ENCODE measurements around the gene ID3.

ID3 gene

GRCh38 chr1:23524163-23524562 lies 35.1 kb downstream of the ID3 start:
- no peak for DNase-seq (ENCODE audit: low spot score)
- Histone ChIP-seq H3K27ac (no peak overlapping the region), H3K4me3 (no peak overlapping the region)
- no peak for TF ChIP-seq CTCF (IDR thresholded peaks at IDR 0.05)

DNA sequence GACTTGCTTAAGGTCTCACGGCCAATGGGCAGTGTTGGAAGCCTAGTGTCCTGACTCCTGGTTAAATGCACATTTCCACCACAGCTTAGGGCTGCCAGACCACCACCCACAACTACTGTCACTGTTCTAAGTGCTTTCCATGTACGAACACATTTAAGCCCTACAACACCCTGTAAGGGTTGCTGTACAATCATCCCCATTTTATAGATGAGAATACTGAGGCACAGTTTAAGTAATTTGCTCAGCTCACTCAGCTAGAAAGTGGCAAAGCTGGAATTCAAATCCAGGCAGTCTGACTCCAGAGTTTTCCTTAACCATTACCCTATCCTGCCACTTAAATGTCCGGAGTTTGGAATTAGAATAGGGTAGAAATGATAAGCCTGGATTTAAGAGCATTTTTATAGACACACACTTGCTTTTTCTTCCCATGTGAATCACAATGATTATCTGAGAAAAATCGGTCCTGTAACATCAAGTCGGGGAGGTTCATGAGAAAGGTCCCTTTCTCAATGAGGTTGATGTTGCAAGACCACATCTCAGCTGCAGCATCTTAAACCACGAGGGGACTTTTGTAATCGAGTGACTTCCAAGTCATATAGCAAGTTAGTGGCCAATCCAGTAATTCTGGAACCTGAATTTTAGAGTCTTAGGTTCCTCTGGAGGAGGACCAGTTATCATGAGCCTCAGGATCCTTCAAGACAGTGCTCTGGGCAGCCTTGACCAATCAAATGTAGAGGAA lies 36.9 kb downstream of the ID3 start:
- no peak for DNase-seq (ENCODE audit: low spot score)
- Histone ChIP-seq H3K27ac (no peak overlapping the region), H3K4me3 (no peak overlapping the region)
- TF ChIP-seq CTCF (IDR thresholded peaks at IDR 0.05) = no peak

GRCh38 chr1:23521588-23521987 lies 37.7 kb downstream of the ID3 start:
- no peak for DNase-seq (ENCODE audit: low spot score)
- no peak for TF ChIP-seq CTCF (IDR thresholded peaks at IDR 0.05)
- Histone ChIP-seq H3K27ac (no peak overlapping the region), H3K4me3 (no peak overlapping the region)

DNA sequence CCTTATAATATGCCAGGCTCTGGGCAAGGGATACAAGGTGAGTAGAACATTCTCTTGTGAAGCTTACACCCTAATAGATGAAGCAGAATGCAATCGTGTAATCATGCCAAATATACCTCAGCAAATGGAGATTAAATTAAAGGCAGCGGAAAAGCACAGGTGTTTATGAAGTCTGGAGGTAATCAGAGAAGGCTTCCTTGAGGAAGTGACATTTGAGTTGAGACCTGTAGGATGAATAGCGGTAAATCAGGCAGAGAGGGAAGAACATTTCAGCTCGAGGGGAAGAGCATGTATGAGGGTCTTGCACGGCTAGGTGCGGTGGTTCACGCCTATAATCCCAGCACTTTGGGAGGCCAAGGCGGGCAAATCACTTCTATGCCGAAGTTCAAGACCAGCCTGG lies 41.7 kb downstream of the ID3 start:
- Histone ChIP-seq H3K27ac (no peak overlapping the region), H3K4me3 (no peak overlapping the region)
- no peak for DNase-seq (ENCODE audit: low spot score)
- TF ChIP-seq CTCF (IDR thresholded peaks at IDR 0.05) = no peak

GRCh38 chr1:23515905-23516304 lies 43.4 kb downstream of the ID3 start:
- DNase-seq (ENCODE audit: low spot score) = no peak
- H3K27ac ChIP-seq = no peak overlapping the region
- no peak for TF ChIP-seq CTCF (IDR thresholded peaks at IDR 0.05)
- no peak overlapping the region for H3K4me3 ChIP-seq

DNA sequence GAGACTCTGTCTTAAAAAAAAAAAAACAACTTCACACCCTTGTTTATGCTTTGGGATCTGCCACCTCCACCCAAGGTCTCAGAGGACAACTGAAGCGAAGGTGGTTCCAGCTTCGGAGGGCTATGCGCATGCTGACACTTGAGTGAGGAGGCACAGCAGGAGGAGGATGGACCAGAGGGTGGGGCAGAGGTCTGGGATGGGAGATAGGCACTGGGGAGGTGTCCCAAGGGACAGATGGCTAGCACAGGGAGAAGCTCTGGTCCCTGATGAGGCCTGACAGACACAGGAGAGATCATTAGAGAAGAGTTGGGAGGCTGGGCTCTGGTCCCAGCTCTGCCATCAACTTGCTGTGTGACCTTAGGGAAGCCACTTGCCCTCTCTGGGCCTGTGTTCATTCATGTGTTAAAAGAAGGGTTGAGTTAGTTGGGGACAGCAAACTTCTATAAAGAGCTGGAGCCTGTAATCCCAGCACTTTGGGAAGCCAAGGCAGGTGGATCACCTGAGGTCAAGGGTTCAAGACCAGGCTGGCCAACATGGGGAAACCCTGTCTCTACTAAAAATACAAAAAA lies 45.1 kb downstream of the ID3 start:
- no peak for TF ChIP-seq CTCF (IDR thresholded peaks at IDR 0.05)
- Histone ChIP-seq H3K27ac (no peak overlapping the region), H3K4me3 (no peak overlapping the region)
- no peak for DNase-seq (ENCODE audit: low spot score)

DNA sequence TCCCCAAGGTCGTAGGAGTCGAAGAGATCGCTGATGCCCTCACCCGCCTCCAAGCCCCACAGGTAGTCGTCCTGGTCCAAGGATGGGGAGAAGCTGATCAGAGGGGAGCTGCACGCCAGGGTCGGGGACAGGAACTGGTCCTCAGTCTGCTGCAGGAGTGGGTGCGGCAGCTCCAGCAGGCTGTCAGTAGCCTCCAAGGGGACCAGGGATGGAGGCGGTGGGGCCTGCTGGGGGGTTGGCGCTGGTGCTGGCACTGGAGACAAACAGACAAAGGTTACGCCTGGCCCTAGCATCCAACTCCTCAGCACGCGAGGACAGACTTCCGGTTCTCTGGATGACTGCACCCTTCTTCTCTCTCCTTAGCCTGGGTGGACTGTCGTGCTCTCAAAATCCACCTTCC lies 49.4 kb downstream of the ID3 start:
- no peak overlapping the region for H3K4me3 ChIP-seq
- no peak for DNase-seq (ENCODE audit: low spot score)
- no peak for TF ChIP-seq CTCF (IDR thresholded peaks at IDR 0.05)
- H3K27ac ChIP-seq = no peak overlapping the region

All from coronary artery (tissue), 2 donors.